C4-2B (cell line): Measurements from ENCODE around the gene IYD.

Experiments used
- H3K27ac ChIP-seq: fragments of 450-650 bp; 2 replicates; pipeline ENCODE4 v1.5.1; 2017
- CTCF ChIP-seq: fragments of 450-650 bp; conservative IDR thresholded peaks from 2 replicates; pipeline ENCODE4 v1.5.1; 2017; ENCODE audit warnings: mild to moderate bottlenecking
- ZFX ChIP-seq: fragments of 450-650 bp; IDR thresholded peaks from 2 replicates; pipeline ENCODE4 v1.6.1; 2017

IYD gene

DNA sequence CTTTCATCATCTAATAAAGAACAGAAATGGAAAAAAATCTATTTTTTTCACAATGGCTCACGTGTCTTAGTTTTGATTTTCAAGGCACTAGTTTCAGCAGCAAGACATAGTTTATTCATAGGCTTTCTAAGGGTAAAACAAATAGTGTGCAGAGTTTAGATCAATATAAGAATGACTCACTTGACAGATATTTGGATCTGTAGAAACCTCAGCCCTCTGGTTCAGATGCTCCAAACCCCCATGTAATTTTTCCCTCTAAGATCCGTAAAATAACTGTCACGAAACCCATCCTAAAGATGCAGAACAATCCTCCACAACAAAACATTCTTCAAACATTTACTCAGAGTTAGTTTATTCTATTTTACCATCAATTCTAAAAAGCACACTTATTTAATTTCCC, 43.4 kb downstream of the IYD start:
- no peak overlapping the region for H3K27ac ChIP-seq

GRCh38 chr6:150413198-150413597, 44.4 kb downstream of the IYD start:
- TF ChIP-seq CTCF: no peak
- TF ChIP-seq ZFX: no peak

More for the DNA sequence above, 43.4 kb downstream of the IYD start:
- TF ChIP-seq ZFX: no peak
- no peak for TF ChIP-seq CTCF

DNA sequence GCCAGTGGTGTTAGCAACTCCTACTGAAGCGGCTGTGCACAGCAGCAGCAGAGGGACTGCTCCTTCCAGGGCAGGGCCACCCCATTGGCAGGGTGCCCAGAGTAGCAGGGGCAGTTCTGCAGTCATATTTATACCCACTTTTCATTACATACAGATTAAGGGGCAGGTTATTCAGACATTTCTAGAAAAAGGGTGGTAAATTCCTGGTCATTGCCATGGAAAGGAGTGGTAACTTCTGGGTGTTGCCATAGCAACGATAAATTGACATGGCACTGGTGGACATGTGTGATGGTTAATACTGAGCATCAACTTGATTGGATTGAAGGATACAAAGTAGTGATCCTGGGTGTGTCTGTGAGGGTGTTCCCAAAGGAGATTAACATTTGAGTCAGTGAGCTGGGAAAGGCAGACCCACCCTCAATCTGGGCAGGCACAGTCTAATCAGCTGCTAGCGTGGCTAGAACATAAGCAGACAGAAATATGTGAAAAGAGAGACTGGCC, 45.0 kb downstream of the IYD start:
- TF ChIP-seq CTCF (no peak), ZFX (no peak)
- H3K27ac ChIP-seq: no peak overlapping the region

More at GRCh38 chr6:150413198-150413597, 44.4 kb downstream of the IYD start:
- no peak overlapping the region for H3K27ac ChIP-seq

DNA sequence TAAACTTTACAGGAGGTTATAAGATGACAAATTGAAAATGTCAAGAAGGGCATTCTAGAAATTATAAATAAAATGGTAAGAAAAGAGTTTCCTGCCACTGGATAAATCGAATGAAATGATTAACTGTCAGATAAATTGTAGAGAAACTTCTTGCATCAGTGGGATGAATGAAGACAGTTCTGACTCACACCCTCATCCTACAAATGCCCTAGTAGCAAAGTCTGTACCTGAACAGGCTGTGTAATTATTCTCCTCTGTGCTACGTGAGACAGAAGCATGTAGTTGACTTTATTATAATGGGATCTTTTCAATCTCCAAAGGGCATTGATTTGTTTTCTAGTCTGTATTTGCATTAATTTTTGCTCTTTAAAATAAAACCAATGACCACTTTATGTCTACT, 47.3 kb downstream of the IYD start:
- H3K27ac ChIP-seq: no peak overlapping the region
- TF ChIP-seq CTCF: no peak
- no peak for TF ChIP-seq ZFX

DNA sequence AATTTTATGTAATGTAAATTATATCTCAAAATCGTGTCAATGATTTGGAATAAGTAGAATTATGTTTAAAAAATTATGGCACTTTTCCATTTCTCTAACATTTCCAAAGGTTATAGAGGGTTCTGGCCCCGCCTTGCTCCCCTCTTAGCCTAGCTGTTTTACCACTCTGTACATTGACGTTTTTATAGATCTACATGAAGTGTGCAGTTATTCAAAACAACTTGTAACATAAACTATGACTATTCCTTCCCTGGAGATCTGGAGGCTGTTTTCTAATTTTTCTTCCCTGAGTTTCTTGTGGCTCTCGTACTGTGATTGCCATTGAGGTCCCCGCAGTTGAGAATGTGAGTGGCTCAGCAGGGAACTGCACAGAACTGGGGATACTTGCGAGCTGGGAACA, 48.4 kb downstream of the IYD start:
- no peak overlapping the region for H3K27ac ChIP-seq
- no peak for TF ChIP-seq CTCF
- TF ChIP-seq ZFX: no peak

- TF ChIP-seq ZFX: no peak
- TF ChIP-seq CTCF: peak; percentile 60
- no peak overlapping the region for H3K27ac ChIP-seq
These were observed 49.4 kb downstream of the IYD start for GRCh38 chr6:150417899-150418826.

DNA sequence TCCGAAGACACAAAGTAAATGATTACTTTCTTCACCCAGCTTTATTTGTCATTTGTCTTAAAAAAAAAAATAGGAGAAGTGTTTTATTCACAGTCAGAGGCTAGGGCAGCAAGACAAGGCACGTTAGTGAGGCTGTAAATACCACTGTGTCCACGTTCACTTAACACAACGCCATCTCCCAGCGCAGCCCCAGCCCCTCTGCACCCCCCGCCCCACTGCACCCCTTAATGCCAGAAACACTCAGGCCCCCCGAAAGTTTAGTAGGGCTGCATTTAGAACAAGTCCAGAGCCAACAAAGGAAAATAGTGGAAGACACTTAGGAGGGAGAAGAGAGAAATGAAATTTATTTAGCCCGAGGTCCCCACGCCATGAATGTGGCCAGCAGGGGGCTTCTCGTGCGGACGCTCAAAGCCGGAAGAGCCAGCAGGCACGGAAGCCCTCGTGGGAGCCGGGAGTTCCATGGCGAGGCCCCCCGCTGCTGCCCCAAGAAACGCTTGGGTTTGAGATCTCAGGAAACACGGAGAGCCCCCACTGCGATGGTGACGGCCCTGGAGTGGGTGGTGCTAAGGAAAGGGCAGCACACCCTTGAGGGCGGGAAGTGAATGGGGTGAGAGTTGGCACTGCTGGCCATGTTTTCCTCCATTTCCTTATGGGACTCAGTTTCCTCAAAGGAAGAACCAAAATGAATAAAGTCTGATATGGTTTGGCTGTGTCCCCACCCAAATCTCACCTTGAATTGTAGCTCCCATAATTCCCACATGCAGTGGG, 50.2 kb downstream of the IYD start:
- TF ChIP-seq CTCF (peak; percentile 56), ZFX (no peak)
- H3K27ac ChIP-seq: no peak overlapping the region
